Kidney epithelial cell (primary cell): ENCODE measurements around the gene SYT13. TPM values are rescaled to one million over a fixed set of nuclear protein-coding genes. Genes with fewer than 3 reads are reported as not detected.

ENCODE experiments used
- DNase-seq: peaks from one replicate; pipeline ENCODE4 v3.0.0-alpha.2; 2010; ENCODE audit warnings: low read depth
- H3K27me3 ChIP-seq: 2 replicates; pipeline ENCODE4 v1.6.0; 2011; ENCODE audit warnings: low read length; ENCODE audit not compliant: control insufficient read depth, insufficient read depth
- H3K36me3 ChIP-seq: 2 replicates; pipeline ENCODE4 v1.5.1; 2011; ENCODE audit warnings: low read length; ENCODE audit not compliant: control insufficient read depth, insufficient read depth
- H3K4me3 ChIP-seq: 2 replicates; pipeline ENCODE4 v1.5.1; 2011; ENCODE audit warnings: low read depth, mild to moderate bottlenecking, control low read depth, low read length
- CTCF ChIP-seq: IDR thresholded peaks from 2 replicates; pipeline ENCODE4 v1.5.1; 2011; ENCODE audit warnings: mild to moderate bottlenecking, moderate library complexity, low read length, control low read depth, inconsistent platforms; ENCODE audit not compliant: insufficient read depth, poor library complexity, severe bottlenecking
- total RNA-seq: library from RNA; depleted of rRNA; stranded (reverse); fragments of >200 nt; gene quantifications from 2 replicates; pipeline ENCODE4 v1.2.3, GENCODE V29; 2015

Gene SYT13
- total RNA-seq, 1 donor from 2014 or later, result 10.1 TPM

GRCh38 chr11:45223496-45223895, 62.6 kb downstream of the SYT13 start:
- DNase-seq, result no peak
- no peak overlapping the region for H3K4me3 ChIP-seq
- H3K27me3 ChIP-seq, result no peaks in the 10 kb centered on the region
- H3K36me3 ChIP-seq, result no peaks in the 10 kb centered on the region
- no peak for TF ChIP-seq CTCF

GRCh38 chr11:45219411-45219810, 66.7 kb downstream of the SYT13 start:
- TF ChIP-seq CTCF, result no peak
- H3K36me3 ChIP-seq, result no peaks in the 10 kb centered on the region
- DNase-seq, result no peak
- no peak overlapping the region for H3K4me3 ChIP-seq
- no peaks in the 10 kb centered on the region for H3K27me3 ChIP-seq

- no peaks in the 10 kb centered on the region for H3K27me3 ChIP-seq
- DNase-seq, result no peak
- H3K36me3 ChIP-seq, result no peaks in the 10 kb centered on the region
- no peak for TF ChIP-seq CTCF
- no peak overlapping the region for H3K4me3 ChIP-seq
Measured at GRCh38 chr11:45218705-45219104, 67.4 kb downstream of the SYT13 start.

- TF ChIP-seq CTCF, result no peak
- H3K36me3 ChIP-seq, result no peaks in the 10 kb centered on the region
- H3K4me3 ChIP-seq, result no peak overlapping the region
- DNase-seq, result no peak
- H3K27me3 ChIP-seq, result no peaks in the 10 kb centered on the region
Measured at GRCh38 chr11:45217991-45218390, 68.2 kb downstream of the SYT13 start.

GRCh38 chr11:45216901-45217300, 69.2 kb downstream of the SYT13 start:
- no peak for TF ChIP-seq CTCF
- no peaks in the 10 kb centered on the region for H3K36me3 ChIP-seq
- no peaks in the 10 kb centered on the region for H3K27me3 ChIP-seq
- H3K4me3 ChIP-seq, result no peak overlapping the region
- DNase-seq, result no peak

GRCh38 chr11:45216031-45216430, 70.1 kb downstream of the SYT13 start:
- Histone ChIP-seq H3K4me3 (no peak overlapping the region), H3K27me3 (no peaks in the 10 kb centered on the region), H3K36me3 (no peaks in the 10 kb centered on the region)
- DNase-seq, result no peak
- TF ChIP-seq CTCF, result no peak
